D721Med (cell line): ENCODE measurements around the gene PGRMC2.

Source experiments
- DNase-seq: peaks from one replicate; pipeline ENCODE4 v3.0.0; 2011; ENCODE audit warnings: low spot score; ENCODE audit not compliant: insufficient read length
- FAIRE-seq: peaks from 2 replicates; lab custom pipeline; 2011; peaks lifted over from hg19 to GRCh38; lab: Jason Lieb, UNC
- CTCF ChIP-seq: IDR thresholded peaks from 2 replicates; pipeline ENCODE4 v1.5.1; 2012; ENCODE audit warnings: mild to moderate bottlenecking, control low read depth; ENCODE audit not compliant: insufficient read depth; ENCODE audit errors: missing control alignments

Gene PGRMC2

GRCh38 chr4:128220286-128221235 is 67.1 kb downstream of the PGRMC2 start:
- DNase-seq (peak; percentile 19), FAIRE-seq (peak; percentile 92)
- peak; percentile 40 for TF ChIP-seq CTCF
